Anterior cingulate cortex (tissue), 58 donors: ENCODE data around the gene ATP2C2.
"Not testable (repeated sequence)": the region's sequence is repeated elsewhere in the genome, so short reads cannot be mapped to it uniquely, and the experiment has no call there.

ENCODE experiments used
- DNase-seq, 58 donors: peaks; one replicate each; lab custom pipeline; 2025; lab: John Stamatoyannopoulos, UW

The ATP2C2 gene, protein sequence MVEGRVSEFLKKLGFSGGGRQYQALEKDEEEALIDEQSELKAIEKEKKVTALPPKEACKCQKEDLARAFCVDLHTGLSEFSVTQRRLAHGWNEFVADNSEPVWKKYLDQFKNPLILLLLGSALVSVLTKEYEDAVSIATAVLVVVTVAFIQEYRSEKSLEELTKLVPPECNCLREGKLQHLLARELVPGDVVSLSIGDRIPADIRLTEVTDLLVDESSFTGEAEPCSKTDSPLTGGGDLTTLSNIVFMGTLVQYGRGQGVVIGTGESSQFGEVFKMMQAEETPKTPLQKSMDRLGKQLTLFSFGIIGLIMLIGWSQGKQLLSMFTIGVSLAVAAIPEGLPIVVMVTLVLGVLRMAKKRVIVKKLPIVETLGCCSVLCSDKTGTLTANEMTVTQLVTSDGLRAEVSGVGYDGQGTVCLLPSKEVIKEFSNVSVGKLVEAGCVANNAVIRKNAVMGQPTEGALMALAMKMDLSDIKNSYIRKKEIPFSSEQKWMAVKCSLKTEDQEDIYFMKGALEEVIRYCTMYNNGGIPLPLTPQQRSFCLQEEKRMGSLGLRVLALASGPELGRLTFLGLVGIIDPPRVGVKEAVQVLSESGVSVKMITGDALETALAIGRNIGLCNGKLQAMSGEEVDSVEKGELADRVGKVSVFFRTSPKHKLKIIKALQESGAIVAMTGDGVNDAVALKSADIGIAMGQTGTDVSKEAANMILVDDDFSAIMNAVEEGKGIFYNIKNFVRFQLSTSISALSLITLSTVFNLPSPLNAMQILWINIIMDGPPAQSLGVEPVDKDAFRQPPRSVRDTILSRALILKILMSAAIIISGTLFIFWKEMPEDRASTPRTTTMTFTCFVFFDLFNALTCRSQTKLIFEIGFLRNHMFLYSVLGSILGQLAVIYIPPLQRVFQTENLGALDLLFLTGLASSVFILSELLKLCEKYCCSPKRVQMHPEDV

DNA sequence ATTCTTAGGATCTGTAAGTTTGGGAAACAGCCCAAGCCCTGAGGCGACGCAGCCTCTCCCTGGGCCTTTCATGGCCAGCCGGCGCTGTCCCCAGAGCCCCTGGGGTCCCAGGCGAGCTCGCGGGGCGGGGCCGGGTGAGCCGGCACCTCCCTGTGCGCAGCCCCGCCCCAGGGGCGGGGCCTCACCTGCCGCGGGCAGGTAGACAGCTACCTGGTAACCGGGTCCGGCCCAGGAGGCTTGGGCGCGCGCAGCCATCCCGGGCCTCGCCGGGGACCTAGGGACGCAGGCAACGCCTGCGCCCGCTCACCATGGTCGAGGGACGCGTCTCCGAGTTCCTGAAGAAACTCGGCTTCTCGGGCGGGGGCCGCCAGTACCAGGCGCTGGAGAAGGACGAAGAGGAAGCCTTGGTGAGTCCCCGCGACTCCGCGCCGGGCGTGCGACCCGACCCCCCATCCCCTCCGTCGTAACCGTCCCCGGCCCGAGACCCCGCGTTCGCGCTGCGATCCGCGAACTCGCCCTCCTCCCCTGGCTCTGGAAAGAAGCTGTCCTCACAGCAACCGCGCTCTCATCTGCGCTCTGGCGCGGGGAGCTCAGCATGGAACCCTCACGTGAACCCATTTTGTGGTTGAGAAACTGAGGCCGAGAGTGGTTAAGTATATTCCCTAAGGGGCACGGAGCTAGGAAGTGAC is at the start of gene ATP2C2:
ATP2C2 (plus strand) TSS at position 231 of the 689 bp plus-strand sequence; CDS start at position 309, 78 bp downstream.
- no peak for DNase-seq

DNA sequence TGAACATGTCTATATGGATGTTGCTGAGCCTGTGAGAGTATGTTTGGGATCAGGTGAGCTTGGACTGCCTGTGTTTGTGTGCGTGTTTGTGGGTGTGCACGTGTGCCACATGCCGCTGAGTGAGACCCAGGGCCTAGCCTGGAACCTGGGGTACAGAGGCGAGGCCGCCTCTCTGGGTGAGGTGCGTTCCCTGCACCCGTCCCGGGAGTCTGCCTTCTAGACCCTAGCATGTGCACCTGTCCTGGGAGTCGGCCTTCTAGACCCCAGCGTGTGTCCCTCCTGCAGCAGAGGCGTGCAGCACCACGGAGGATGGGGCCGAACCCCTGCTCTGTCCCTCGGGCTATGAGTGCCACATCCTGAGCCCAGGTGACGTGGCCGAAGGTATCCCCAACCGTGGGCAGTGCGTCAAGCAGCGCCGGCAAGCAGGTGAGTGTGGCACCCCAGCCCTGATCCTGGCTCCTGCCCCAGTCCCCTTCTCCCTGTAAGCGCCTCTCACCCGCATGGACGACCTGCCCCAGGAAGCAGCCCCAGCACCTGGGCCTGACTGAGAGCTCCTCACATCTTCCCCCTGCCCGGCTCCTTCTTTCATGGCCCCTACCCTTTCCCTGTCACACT is 49.1 kb upstream of the ATP2C2 start:
- no peak for DNase-seq

DNA sequence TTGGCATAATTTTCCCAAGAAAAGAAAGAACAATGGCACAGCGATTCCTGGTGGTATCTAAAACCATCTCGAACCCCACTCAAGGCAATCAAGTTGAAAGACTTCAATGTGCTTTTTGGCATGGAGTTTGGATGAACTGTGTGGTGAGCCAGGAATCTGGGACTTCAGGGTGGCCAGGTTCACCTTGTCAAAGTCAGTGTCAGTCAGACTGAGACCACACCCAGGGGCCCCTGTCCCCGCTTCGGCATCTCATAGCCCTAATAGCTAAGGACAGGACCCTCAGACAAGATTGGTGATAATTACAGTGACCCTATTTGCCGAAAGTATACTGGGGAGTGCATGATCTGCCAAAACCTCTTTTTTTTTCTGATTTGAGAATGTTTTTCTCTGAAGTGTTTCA is 47.8 kb upstream of the ATP2C2 start:
- DNase-seq = no peak

DNA sequence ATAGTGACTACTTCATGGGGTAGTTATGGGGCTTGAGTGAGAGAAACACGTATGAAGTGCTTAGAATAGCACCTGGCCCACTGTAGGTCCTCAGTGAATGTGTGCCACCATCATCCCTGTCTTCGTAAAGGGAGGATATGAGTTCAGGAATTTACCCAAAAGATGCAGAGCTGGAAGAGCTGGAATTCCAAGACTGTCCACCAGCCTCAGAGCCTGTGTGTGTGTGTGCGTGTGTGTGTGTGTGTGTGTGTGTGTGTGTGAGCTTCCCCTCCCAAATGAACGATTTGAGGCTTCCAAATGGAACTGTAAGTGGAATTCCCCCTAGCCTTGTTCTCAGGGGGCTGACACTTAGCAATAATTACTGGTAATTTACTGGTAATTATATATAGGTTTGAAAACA is 46.4 kb upstream of the ATP2C2 start:
- DNase-seq = no peak

DNA sequence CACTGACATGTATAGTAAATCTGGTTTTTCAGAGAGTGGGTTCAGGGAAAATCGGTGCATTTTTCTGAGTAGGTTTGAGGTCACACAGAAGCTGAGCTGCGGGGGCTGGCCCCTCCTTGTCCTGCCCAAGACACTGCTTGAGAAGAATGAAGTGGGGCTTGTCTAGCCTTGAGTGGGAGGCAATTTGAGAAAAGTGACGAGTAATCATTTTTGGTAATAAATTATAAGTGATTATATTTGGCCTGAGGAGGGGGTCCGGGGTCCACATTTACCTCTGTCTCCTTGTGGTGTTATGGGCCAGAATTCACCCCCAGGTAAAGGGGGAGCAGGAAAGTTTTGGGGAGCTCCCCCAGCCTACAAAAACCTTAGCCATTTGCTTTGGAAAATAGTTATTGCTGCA is 45.6 kb upstream of the ATP2C2 start:
- no peak for DNase-seq

DNA sequence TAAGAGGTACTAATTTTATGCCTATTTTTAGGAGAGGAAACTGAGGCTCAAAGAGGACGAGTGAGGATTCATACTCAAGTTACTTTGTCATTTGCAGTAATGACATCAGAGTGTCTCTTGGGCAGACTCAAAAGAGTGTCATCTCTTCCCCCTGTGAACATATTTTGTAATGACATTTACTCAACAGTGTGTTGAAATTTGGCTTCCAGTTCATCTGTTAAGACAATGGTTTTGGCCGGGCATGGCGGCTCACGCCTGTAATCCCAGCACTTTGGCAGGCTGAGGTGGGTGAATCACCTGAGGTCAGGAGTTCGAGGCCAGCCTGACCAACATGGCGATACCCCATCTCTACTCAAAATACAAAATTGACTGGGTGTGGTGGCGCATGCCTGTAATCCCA is 44.7 kb upstream of the ATP2C2 start:
- no peak for DNase-seq

DNA sequence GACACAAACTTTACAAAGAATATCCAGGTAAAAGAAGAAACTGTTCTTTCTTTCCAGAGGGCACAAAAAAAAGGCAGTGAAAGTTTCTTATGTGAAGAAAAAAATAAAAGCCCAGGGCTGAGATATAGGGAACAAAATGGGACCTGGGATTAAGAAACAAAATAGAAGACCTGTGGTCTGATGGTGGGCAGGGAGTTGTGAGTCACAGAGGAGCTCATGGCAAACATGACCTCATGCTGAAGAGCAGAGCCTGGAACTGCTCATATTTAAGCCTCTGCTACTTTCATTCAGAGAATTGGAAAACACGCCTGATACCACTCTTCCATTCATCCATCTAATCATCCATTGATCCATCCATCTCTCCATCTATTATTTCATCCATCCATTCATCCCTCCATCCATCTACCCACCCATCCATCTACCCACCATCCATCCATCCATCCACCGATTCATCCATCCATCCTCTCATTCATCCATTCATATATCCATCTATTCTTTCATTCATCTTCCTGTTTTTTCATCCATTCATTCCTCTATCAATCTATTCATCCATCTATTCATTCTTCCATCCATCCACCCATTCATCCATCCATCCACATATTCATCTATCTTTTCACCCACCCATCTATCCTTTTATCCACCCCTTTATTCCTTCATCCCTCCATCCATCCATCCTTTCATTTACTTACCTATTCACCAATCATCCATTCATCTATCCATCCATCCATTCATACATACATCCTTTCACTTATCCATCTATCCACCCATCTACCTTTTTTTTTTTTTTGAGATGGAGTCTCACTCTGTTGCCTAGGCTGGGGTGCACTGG is 43.7 kb upstream of the ATP2C2 start:
- no peak for DNase-seq

DNA sequence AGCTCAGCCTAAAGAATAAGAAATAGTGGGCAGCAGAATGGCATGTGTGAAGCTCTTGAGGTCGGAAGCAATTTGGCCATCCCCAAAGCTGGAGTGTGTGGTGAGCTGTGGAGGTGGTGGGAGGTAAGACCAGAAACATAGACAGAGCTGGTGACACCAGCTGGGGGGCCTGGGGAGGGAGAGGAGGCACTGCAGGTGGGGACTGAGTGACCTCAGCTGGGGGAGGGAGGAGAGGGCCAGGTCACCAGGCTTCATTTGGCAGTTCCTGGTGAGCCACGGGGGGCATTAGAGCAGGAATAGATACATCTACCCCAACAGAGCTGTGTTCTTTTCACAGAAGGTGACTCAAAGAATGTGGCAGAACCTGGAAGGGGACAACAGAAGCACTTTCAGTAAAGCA is 41.8 kb upstream of the ATP2C2 start:
- no peak for DNase-seq

DNA sequence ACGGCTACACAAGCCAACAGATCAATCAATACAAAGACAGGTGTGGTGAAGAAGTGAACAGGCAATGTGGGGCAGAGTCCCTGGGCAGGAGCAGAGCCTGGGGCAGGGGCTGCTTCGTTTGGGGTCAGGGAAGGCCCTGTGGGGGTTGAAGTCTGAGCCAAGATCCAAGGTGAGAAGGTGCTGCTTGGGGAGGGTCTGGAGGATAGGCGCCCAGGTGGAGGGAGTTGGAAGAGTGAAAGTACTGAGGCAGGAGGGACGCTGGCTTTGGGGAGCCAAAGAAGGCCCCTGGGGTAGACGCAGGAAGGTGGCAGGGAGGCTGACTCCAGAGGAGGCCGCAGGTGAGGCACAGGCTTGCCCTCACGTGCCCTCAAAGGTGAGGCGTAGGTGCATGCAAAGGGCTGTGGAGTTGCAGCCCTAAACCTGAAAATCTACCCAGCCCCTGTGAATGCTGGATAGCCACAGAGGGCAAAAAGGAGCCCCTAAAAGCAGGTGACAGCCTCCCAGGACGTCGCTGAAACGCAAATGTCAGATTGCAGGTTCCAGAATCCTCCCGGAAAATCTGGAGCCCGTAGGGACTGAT is 40.3 kb upstream of the ATP2C2 start:
- no peak for DNase-seq

DNA sequence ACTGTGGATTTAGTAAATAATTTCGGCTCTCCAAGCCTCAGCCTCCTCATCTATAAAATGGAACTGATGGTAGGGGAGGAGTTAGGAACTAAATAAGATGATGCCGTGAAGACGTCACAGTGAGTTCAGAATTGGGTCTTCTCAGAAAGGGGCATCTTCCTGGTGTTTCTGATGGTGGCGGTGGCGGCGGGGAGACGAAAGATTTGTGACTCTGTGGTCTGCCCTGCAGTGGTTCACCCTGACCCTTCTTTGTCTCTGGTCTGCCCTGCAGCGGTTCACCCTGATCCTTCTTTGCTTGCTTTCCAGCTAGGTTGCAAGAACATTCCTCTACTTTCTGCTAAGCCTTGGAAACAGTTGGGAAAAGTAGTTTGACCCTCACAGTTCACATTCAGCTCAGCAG is 39.3 kb upstream of the ATP2C2 start:
- no peak for DNase-seq

DNA sequence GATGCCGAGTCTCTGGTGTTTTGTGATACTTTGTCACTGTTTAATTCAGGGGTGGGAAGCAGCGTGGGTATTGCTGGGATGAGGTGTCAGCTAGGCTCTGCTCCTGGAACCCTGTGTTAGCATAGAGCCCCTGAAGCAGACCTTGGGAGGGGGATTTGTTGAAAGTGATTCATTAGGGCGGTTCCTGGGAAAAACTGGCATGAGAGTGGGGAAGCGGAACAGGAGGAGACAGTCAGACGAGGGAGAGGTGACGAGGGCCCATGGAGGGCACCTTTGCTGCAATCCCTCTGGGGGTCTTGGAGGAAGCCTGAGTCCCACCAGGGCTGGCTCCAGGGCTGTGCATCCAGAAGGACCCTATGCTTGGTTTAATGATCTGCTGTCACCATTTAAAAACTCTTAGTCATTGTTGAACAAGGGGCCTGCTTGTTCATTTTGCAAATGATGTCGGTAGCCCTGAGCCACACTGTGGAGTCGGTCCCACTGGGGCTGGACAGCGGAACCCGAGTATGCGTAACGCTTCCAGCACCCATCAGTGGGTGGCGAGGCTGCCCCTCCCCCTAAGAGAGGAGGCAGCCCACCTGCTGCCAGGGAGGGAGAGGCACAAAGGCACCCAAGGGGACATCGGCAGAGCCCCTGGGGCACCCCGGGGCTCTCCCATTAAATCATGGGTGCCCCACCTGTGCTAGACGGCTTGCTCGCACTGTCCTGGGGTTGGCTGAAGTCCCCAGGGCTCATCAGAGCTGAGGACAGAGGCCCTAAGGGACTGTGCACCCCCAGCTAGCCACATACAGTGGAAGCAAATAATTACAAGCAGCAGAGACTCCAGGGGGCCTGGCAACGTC is 38.3 kb upstream of the ATP2C2 start:
- DNase-seq = no peak

DNA sequence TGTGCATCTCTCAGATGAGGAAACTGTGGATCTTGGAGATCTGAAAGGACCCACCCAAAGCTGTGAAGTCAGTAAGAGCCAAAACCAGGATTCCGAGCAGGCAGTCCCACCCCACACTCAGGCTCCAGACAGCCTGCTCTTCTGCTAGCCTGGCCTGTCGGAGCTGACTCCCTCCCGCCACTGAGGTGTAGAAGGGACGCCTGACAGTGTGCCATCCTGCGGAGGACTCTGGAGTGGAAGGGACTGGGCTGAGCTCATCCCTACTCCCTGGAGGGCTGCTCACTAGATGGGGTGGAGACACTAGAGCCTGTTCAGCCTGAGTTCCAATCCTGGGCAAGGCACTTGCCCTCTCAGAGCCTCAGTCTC is 37.7 kb upstream of the ATP2C2 start:
- no peak for DNase-seq

DNA sequence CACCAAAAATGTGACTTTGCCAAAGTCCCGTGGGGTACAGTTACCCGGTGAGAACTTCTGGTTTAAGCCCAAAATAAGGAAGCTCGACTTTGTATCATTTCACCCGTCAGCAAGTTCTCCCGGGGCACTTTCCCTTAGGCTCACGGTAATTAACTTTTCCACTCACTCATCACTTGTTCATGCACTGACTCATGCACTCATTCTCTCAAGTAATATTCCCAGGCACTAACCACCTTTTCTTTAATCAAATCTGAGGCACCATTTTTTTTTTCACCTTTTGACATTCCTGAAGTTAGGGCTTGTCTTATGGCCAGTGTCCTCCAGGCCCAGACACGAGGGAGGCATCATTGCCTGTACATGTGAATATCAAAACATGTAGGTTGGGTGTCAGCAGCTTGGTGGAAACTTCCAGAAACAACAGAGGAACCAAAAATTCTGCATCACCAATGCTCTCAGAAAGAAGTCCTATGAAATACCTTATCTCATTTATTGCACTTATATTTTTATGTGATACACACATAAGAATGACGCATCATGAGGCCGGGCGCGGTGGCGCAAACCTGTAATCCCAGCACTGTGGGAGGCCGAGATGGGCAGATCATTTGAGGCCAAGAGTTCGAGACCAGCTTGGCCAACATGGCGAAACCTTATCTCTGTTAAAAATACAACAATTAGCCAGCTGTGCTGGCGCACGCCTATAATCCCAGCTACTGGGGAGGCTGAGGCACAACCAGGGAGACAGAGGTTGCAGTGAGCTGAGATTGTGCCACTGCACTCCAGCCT is 36.1 kb upstream of the ATP2C2 start:
- DNase-seq = no peak

DNA sequence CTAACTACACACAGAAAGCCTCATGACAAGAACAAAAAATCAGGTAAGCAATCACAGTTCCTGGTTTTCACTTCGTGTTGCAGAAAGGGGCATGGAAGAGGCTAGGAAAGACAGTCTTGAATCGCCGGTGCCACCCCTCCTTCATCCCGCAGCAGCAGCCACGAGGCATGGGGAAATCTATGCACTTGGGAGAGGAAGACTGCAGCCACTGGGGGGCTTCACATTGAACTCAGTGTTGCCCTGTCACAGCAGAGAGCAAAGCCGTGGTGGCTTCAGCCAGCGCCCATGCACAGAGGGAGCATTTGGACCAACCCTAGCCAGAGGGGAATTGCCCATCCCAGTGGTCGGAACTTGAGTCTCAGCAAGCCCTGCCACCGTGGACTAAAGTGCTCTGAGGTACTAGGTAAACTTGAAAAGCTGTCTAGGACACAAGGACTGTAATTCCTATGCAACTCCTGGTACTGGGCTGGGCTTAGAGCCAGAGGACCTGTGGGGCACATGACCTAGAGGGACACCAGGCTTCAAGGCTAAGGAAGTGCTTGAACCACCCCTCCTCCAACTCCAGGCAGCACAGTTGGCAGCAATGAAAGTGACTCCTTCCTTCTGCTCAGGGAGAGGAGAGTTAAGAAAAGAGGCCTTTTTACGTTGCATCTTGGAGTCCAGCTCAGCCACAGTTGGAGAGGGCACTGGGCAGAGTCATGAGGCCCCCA is 35.2 kb upstream of the ATP2C2 start:
- DNase-seq = peak in 4 of 58 donors; percentile 7 to 21 (median 16)

DNA sequence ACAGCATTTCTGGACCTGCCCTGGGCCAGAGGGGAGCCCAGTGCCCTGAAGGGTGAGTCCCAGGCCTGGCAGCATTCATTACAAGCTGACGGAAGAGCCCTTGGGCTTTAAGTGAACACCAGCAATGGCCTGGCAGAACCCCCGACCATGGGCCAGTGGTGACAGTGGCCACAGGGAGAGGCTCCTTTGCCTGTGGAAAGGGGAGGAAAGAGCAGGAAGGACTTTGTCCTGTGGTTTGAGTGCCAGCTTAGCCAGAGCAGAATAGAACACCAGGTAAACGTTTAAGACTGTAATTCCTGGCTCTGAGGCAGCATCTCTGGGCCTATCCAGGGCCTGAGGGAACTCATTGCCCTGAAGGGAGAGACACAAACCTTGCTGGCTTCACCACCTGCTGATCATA is 34.3 kb upstream of the ATP2C2 start:
- no peak for DNase-seq

DNA sequence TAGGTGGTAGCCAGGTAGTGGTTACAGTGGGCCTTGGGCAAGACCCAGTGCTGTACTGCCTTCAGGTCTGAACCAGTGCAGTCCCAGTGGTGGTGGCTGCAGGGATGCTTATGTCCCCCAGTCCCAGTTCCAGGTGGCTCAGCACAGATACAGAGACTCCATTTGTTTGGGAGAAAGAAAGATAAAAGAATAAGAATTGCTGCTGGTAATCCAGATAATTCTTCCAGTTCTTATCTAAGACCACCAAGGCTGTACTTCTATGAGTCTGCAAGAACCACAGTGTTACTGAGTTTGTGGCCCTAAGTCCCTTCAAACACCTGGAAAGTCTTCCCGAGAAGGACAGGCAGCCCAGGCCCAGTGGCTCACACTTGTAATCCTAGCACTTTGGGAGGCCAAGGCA is 33.9 kb upstream of the ATP2C2 start:
- no peak for DNase-seq

DNA sequence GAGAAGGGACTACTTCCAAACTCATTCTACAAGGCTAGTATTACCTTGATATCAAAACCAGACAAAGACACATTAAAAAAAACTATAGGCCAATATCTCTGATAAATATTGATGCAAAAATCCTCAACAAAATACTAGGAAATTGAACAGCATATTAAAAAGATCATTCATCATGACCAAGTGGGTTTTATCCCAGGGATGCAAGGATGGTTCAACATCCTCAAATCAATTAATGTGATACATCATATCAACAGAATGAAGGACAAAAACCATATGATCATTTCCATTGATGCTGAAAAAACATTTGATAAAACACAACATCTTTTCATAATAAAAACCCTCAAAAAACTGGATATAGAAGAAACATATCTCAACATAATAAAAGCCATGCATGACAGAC is 31.1 kb upstream of the ATP2C2 start:
- DNase-seq = not testable (repeated sequence)
